GM19324 (cell line): ENCODE data around the gene CAMK2G.
A peak's percentile ranks its signal among the peaks of the same experiment; 100 is the strongest.

Experiments
- ATAC-seq: cut with Tn5 transposase; IDR thresholded peaks from one replicate; pipeline ENCODE4 v1.9.1; 2021; ENCODE audit warnings: mild to moderate bottlenecking, moderate library complexity; ENCODE audit not compliant: unreplicated experiment, low FRiP score

CAMK2G gene

DNA sequence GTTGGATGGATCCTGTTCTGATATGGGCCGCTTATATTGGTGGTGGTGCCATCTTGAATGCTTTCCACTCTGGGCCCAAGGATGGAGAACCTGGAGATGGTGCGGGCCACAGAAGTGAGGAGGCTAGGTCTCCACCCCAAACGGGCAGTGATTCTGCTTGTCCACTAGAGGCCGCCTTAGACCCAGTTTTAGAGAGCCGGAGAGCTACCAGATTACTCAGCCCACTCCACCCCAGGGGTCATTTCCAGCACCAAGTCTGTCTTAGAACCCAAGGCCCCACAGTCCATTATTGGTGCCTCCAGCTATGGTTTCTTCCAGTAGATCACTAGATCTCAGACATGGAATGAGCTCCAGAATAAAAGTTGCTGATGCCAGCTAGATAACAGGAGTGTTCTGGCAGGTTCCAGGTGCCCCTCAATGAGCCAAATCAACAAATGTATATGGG is 11.8 kb upstream of the CAMK2G start:
- peak; percentile 65 for ATAC-seq

DNA sequence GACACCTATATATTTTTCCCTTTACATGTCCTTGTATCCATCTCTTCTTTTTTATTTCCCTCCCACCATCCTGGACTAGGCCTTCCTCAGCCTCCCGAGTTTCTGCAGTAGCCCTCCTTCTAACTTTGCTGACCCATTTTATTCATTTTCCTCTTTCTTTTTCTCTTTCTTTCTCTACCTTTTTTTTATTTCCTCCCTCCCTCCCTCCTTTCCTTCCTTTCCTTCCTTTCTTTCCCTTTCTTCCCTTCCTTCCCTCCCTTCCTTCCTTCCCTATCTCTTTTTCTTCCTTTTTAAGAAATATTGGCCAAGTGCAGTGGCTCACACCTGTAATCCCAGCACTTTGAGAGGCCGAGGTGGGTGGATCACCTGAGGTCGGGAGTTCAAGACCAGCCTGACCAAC is 9.7 kb upstream of the CAMK2G start:
- no peak for ATAC-seq

DNA sequence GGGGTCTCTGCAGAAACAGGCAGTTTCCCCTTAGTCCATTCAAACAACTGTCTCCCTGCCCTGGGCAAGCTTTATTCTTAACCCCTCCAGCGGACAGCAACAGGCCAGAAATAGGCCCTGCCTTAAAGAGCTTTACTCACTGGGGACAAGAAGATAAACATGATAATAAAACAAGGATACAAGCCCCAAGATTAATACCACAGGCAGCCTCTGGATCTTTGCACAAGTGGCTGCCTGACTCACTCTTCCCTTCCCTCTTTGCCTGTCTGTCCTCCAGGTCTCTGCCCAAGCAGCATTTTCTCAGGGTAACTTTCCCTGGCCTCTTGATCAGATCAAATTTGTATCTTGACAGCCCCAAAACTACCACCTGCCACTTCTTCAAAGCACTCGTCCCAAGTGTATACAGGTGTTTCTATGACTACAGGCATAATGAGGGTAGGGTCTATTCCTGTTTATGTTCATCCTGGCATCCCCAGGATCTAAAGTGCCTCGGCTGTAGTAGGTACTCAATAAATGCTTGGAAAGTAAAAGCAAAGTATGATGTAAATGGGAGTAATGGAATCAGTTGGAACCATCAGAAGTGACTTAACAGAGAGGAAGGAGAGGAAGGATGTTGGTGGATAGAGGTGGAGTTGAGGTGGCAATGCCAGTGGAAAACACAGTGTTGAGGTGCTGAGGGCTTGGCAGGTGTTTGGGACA is 7.0 kb upstream of the CAMK2G start:
- no peak for ATAC-seq

DNA sequence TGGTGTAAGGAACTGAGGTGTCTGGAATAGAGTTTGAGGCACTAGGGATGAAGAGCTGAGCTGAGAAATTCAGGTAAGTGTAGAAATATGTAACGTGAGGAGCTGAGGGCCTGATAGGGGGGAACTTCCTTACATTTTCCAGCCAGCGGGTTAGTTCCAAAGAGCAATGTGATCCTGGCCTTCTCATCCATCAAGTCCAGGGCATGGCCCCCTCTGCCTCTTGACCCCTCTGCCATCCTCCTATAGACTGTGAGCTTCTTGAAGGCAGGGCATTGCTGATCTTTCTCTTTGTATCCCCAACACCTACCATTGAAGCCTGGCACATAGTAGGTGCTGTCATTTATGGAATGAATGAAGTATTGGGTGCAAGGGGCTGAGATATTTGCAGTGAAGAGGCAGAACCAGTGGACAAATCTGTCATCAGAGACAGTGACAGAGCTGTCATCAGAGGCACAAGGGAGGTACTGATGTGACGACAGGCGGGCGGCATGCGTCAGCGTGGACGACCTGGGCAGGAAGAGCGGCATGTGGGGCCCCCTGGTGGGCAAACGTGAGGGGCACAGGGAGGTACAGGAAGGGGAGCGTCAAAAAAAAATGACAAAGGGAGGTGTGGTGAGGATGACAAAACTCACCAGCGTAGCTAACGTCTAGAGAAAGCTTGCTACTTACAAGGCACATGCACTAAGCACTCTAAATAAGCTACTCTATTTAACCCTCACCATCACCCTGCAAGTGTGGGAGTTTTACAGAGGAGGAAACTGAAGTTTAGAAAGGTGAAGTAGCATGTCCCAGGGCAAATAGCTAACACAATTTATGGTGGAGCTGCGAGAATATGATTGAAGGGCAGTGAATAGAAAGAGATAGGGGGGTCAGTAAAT is 5.2 kb upstream of the CAMK2G start:
- ATAC-seq: peak; percentile 70

DNA sequence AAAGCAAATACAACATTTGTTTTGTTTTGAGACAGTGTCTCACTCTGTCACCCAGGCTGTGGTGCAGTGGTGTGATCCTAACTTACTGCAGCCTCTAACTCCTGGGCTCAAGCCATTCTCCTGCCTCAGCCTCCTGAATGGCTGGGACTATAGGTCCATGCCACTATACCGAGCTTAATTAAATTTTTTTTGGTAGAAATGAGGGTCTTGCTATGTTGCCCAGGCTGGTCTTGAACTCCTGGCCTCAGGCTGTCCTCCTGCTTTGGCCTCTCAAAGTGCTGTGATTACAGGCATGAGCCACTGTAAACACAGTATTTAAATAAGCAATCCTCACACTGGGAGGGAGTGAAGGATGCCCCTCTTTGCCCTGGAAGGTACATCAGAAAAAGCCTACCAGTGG is 4.0 kb upstream of the CAMK2G start:
- ATAC-seq: no peak

DNA sequence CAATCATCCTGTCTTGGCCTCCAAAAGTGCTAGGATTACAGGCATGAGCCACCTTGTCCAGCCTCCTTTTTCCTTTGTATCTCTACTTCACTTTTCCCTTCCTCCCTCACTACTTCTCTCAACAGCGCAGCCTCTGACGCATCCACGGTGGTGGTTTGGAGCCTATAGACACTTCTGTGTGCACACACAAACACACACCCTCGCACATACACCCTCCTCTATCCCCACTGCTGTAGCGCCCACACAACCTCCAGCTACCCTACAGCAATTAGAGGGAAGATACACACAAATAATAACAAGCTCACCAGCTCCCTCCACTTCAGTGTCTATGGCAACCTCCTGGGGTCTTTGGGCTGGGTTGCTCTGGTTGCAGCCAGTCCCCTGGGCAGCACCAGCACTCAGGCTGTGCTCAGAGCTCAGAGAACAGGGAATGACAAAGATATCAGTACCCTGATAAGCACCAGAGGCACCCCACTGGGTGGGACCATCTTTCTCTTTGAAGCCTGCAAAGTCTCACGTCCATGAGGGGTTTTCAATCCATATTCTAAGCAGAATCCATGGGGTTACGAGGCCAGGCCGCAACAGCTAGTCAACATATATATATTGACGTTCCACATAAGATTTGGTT is 3.3 kb upstream of the CAMK2G start:
- ATAC-seq: no peak

DNA sequence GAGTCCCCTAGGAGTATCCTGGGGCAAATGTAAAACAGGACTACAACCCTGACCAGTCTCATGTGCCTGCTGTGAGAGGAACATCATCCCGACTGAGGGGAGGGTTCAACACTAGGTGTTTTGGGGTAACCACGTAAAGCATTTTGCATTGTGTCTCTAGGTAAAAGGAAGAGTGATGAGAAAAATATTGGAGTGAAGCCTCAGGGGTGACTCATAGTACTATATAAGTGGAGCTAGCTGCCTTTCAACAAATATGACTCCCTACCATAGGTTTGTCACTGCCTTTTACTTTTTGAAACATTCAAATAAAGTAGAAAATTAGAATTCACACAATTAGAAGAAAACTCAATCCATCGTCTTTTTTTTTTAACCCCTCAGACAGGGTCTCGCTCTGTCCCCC is 2.6 kb upstream of the CAMK2G start:
- ATAC-seq: no peak

DNA sequence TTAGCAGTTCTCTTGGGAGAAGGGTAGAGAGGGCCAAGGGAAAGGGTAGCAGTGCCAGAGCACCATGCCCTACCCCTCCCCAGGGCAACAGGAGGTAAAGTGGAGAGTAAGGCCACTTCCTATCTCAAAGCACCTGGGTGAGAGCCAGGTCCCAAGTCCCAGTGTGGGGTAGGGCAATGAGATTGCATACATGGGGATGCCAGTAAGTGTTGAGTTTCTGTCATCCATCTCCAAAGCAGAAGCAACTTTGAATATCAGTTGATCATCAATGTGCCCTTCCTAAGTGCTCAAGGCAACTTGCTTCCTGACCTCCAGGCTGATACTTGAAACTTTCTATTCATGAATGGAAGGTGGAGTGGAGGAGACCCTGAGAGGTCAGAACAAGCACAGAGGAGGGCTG is 2.2 kb upstream of the CAMK2G start:
- ATAC-seq: no peak

DNA sequence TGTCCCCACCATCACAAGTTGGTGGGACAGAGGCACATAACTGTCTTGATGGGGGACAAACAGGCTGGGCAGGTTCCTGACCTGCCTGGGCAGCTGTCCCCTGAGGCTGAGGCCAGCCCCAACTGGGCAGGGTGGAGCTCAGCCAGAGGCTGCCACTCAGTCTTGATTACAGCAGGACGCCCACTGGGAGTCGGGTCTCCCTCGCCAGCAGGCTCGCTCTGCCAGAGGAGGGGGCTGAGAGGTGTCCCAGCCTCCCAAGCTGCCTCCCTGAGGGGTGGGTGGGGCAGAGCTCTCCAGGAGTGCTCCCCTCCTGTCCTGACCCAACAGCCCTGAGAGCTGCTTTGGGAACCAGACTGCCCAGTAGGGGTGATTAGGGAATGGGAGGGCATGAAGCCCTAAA is 1.8 kb upstream of the CAMK2G start:
- no peak for ATAC-seq

DNA sequence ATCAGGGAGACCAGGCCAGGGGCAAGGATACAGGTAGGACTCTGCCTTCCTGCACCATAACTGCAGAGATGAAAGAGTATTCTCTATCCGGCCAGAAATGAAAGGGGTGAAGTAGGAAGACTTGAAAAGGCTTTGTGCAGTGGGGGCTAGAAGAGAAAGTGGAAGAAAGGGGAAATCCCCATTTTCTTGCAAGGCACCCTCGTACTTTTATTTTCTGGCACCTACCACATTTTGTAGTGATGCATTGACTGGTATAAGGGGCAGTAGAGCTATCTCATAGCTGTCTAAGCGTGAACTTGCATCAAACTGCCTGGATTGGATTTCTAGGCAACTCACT is 752 bp upstream of the CAMK2G start:
- no peak for ATAC-seq

DNA sequence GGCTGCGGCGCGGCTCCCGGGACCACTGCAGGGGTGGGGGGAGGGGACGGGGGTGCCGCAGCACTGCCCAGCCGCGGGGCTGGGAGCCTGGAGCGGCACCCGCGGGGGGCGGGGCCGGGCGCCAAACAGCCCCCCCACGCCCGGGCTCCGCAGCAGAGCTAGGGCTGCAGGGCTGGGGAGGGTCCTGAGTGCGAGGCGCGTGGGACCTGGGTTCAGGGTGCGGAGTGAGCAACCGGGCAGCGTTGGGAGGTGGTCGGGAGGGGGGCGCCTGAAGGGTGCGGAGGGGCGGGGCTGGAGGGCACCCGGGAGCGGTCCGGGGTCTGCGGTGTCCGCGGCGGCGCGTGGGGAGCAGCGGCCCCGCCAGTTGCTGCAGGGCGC is 528 bp downstream of the CAMK2G start:
- peak; percentile 5 for ATAC-seq

DNA sequence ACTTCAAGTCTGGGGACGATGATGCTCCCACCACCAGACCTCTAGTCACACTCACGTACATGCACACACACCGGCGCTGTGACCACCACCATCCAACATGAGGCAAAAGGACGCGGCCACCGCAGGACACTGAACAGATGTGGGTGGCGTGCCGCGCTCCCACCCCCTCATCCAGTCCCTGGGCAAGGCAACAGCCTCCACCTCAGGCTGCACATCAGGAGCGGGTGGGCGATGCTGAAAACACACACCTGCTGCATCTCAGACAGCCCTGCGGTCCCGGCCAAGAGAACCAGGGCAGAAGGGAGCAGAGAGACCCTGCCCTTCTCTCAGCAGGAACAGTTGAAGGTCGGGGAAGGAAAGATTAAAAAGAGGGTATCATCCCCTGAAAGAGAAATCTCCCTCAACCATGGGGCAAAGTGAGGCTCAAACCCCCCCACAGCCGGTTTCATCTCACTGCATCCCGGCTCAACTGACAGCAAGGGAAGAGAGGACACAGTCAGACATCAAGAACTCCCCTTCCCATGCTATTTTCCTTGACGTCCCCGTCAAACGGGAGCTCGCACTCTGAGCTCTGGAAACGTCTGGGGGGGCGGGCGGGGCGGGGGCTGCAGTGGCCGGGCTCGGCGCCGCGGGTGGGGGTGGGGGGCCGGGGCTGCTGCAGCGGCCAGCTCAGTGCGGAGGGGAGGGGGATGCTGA is 1.1 kb downstream of the CAMK2G start:
- ATAC-seq: no peak

DNA sequence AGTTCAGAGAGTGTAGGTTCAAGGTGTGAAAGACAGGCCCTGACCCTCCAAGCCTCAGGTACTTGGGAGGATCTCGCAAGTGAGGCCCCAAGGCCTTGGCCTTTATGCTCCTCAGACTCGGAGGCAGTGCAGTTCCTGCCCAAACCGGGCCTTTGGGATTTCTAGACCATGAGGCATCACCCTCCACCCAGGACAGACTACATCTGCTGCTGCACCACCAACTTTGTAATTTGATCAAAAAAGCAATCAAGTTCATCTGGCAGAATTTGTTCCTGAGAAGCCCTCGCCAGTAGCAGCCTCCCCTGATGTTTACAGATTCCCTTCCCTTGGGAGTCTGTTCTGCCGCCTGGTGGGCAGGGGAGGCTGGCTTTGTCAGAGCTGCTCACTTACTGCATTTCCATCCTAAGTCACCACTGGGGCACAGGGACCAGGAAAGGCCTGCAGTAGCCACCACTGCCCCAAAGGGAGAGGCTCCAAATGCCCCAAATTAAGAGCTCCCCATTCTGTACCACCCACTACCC is 2.1 kb downstream of the CAMK2G start:
- ATAC-seq: no peak

DNA sequence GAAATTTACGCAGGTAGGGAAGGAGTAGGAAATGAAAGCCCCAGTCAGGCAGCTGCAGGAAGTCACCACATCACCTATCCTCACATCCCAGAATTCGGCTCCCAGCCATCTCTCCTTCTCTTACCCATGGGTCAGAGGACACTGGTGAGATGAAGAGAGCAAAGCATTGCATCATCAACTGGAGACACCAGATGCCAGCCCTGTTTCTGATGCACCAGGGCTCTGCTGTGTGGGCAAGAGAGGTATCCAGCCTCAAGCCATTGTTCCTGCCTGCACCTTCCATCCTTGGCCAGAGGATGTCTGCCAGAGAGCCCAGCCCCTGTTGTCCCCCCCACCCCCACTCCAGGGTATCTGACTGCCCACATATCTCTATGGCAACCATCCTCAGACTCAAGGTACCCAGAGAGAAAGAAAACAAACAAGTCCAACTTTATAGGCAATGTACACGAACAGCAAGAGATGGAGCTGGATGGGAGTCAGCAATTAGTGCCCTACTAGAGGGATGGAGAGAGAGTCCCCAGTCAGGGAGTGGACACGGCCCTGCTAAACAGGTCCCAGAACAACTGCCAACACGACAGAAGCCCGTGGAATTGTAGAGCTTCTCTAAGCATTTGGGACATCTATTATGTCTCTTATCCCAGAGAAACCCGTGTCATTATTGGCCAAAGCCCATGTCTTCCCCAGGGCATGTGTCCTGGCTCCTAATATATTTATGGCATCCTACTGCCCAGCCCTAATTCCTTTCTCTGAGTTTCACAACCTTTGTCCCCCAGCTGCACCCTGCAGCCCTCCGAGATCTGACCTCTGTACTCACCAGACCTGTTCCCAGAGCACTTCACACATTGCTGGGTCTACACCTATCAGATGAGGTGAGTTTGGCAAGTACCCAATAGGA is 2.8 kb downstream of the CAMK2G start:
- ATAC-seq: no peak

DNA sequence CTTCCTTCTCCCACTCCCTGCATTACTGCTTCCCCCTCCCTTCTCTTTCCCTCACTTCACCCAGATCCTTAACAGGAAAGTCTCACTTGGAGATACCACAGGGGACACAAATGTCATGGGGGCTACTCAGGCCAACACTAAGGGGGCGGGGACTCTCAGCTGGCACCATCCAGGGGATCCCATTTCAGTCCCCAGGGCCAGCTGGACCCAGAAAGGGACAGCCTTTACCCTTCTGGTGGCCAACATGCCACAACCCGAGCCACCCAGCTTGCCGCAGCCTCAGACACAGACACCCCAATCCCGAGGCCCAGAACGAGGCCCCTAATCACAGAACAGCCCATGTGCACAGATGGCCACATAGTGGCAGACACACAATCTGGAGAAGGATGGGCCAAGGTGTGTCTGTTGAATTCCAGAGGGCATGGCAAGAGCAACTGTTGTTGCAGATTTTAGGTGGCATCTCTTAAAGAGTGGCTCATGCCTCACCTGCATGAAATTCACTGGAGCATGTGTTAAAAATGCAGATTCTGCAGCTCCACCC is 5.6 kb downstream of the CAMK2G start:
- no peak for ATAC-seq

DNA sequence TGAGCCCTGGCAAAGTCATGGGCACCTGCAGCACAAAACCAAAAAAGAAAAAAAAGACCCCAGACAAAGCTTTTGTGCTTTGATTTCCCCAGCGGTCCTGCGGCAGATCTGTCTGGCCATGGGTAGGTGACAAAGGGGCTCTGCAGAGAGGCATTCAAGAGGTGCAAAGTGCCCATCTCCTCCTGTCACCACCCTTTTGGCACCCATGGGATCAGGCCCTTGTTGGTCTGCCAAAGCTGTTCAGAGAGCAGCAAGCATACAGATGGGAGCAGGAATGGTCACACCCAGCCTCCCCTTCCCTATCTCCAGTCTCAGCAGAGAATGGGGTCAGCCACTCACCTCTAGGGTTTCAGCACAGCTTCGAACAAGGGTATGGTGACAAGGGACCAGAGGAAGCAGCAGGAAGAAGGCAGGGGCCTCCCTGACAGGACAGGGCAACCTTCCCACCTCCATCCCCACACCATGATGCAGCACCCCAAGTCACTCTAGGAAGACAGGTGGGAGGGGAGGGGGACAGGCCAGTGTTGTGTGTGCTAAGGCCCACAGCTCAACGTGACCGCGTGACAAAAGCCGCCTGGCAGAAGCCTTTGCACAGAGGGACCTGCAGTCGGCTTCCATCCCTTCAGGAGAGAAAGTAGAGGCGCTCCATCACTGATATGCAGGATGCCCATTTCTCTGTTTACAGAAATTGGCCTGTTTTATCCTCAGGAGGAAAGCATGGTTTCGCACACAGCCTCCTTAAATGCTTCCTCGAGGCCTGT is 6.3 kb downstream of the CAMK2G start:
- ATAC-seq: no peak

DNA sequence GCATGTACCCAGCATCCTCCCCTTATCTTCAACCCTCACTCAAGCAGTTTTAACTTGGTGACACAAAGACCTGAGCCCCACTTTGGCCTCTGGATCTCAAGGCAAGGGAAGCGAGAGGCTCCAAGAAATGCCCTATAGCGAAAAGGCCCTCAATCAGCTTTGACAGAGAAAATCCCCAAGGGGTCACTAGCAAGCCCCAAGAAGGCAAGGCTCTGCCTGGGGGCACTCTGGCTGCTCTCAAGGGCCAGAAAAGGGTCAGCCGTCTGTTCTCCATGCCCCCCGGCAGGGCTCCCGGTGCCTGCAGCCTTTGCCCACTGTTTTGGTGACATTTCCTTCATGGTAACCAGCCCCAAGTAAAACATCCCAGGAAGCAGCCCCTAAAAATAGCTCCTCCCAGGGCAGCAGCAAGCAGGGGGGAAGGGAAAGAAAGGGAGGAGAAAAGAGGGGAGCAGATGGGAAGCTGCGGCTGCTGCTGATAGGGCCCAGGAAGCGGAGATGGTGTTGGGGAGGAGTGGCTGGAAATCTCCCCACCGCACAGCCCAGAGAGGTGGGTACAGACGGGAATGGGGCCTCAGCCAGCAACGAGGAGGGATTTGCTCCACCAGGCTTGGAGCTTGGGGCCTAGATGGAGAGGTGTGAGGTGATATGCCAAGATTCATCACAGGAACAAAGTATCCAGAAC is 7.1 kb downstream of the CAMK2G start:
- ATAC-seq: no peak

DNA sequence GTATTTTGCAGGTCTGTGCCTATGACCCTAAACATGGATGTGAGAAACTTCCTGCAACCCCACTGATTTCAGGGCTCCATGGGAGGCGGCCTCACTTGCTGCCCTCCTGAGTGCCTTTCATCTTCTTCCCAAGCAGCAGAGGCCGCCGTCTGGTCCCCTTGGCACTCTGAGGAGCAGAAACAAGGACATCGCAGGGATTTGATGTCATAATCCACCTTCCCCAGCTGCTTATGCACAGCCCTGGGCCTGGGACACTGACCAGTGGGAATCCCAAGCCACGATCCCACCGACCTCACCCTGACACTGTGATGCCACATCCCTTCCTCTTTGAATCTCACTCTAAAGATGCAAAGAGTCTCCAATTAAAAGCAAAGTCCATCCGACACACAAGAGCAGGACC is 7.7 kb downstream of the CAMK2G start:
- ATAC-seq: no peak
